Neural progenitor cell (in vitro differentiated cells): Measurements from ENCODE around the gene FAM20C. TPM values are rescaled to one million over a fixed set of nuclear protein-coding genes. Genes with fewer than 3 reads are reported as not detected.
"Not testable (repeated sequence)": the region's sequence is repeated elsewhere in the genome, so short reads cannot be mapped to it uniquely, and the experiment has no call there.

Experiments
- DNase-seq: peaks from one replicate; pipeline ENCODE4 v3.0.0-alpha.2; 2016; ENCODE audit warnings: low spot score
- H2AFZ ChIP-seq: fragments of 200-600 bp; sonication (generic); replicated peaks from 2 replicates; pipeline ENCODE4 v1.6.1; 2016; ENCODE audit warnings: antibody characterized with exemption
- H3F3A ChIP-seq: fragments of 200-600 bp; sonication (generic); 2 replicates; pipeline ENCODE4 v1.6.1; 2016; ENCODE audit warnings: antibody characterized with exemption, low read depth
- H3K27ac ChIP-seq: fragments of 200-600 bp; sonication (generic); 2 replicates; pipeline ENCODE4 v1.5.1; 2016; ENCODE audit warnings: mild to moderate bottlenecking
- H3K27me3 ChIP-seq: fragments of 200-600 bp; sonication (generic); 2 replicates; pipeline ENCODE4 v1.6.1; 2016; ENCODE audit warnings: mild to moderate bottlenecking, moderate library complexity
- H3K36me3 ChIP-seq: fragments of 200-600 bp; sonication (generic); 2 replicates; pipeline ENCODE4 v1.5.1; 2016
- H3K4me1 ChIP-seq: fragments of 200-600 bp; sonication (generic); 2 replicates; pipeline ENCODE4 v1.6.1; 2016; ENCODE audit warnings: mixed run types
- H3K4me2 ChIP-seq: fragments of 200-600 bp; sonication (generic); 2 replicates; pipeline ENCODE4 v1.6.1; 2016
- H3K4me3 ChIP-seq: fragments of 200-600 bp; sonication (generic); 2 replicates; pipeline ENCODE4 v1.5.1; 2016
- H3K79me2 ChIP-seq: fragments of 200-600 bp; sonication (generic); 2 replicates; pipeline ENCODE4 v1.6.1; 2016; ENCODE audit warnings: low read depth
- H3K9ac ChIP-seq: fragments of 200-600 bp; sonication (generic); 2 replicates; pipeline ENCODE4 v1.6.1; 2016
- H3K9me3 ChIP-seq: fragments of 200-600 bp; sonication (generic); 2 replicates; pipeline ENCODE4 v1.5.1; 2016; ENCODE audit warnings: low read depth
- H4K20me1 ChIP-seq: fragments of 200-600 bp; sonication (generic); 2 replicates; pipeline ENCODE4 v1.6.1; 2016; ENCODE audit warnings: low read depth
- H3K27ac Mint-ChIP-seq: 3 replicates; pipeline ENCODE4 v1.8.0; 2021; ENCODE audit warnings: mixed read lengths
- H3K27me3 Mint-ChIP-seq: 2 replicates; pipeline ENCODE4 v1.8.0; 2022; ENCODE audit warnings: low read depth, mild to moderate bottlenecking, inconsistent platforms, moderate library complexity, mixed read lengths; ENCODE audit not compliant: insufficient read depth
- H3K36me3 Mint-ChIP-seq: 3 replicates; pipeline ENCODE4 v1.8.0; 2021; ENCODE audit warnings: mixed read lengths
- H3K4me1 Mint-ChIP-seq: 3 replicates; pipeline ENCODE4 v1.8.0; 2021; ENCODE audit warnings: mixed read lengths
- H3K4me3 Mint-ChIP-seq: 3 replicates; pipeline ENCODE4 v1.8.0; 2021; ENCODE audit warnings: mild to moderate bottlenecking, moderate library complexity, mixed read lengths
- H3K9me3 Mint-ChIP-seq: 3 replicates; pipeline ENCODE4 v1.8.0; 2020; ENCODE audit warnings: mixed read lengths
- CTCF ChIP-seq: fragments of 200-600 bp; sonication (generic); IDR thresholded peaks from 2 replicates; pipeline ENCODE4 v1.5.1; 2017; ENCODE audit warnings: antibody characterized with exemption, mild to moderate bottlenecking
- EZH2 ChIP-seq: fragments of 200-600 bp; sonication (generic); IDR thresholded peaks from 2 replicates; pipeline ENCODE4 v1.6.1; 2017; ENCODE audit warnings: antibody characterized with exemption, mild to moderate bottlenecking, moderate library complexity
- EZH2phosphoT487 ChIP-seq: fragments of 200-600 bp; sonication (generic); IDR thresholded peaks from 2 replicates; pipeline ENCODE4 v1.6.1; 2017; ENCODE audit warnings: antibody characterized with exemption
- total RNA-seq: library from RNA; depleted of rRNA; stranded (reverse); fragments of >200 nt; gene quantifications from 2 replicates; pipeline ENCODE4 v1.2.3, GENCODE V29; 2015; ENCODE audit warnings: low replicate concordance

The FAM20C gene
- total RNA-seq, 1 donor from 2014 or later: 3.8 TPM

DNA sequence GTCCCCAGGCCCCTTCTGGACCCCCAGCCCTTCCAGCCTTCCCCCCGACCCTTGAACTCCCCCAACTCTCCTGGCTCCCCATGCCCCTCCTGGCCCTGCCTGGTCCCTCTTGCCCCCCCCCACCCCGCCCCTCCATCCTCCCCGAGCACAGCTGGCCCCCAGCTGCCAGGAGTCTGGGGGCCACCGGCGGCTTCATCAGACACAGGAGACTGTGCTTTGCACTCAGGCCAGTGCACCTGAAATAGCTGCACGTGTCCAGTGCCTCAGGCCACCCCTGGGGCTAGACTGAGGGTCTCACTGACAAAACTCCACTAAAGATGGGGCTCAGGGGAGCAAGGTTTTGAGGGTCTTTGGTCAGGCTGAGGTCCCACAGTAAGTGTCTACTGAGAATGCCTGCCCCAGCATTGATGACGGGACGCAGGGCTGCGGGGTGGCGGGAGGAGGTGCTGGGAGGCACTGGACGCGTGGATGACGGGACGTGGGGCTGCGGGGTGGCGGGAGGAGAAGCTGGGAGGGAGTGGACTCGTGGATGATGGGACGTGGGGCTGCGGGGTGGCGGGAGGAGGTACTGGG, 104.1 kb downstream of the FAM20C start:
- no peaks in the 10 kb centered on the region for H3K9me3 Mint-ChIP-seq
- no peak overlapping the region for H3K4me3 Mint-ChIP-seq
- H3K9ac ChIP-seq: no peak overlapping the region
- H3K27me3 ChIP-seq: no peaks in the 10 kb centered on the region
- peaks cover 26% of the 10 kb centered on the region for H3K27me3 Mint-ChIP-seq
- no peaks in the 10 kb centered on the region for H3K4me1 ChIP-seq
- H3K9me3 ChIP-seq: no peaks in the 10 kb centered on the region
- TF ChIP-seq CTCF (no peak), EZH2phosphoT487 (no peak), EZH2 (no peak)
- no peaks in the 10 kb centered on the region for H4K20me1 ChIP-seq
- no peaks in the 10 kb centered on the region for H3K79me2 ChIP-seq
- no peaks in the 10 kb centered on the region for H3K36me3 ChIP-seq
- H3K27ac ChIP-seq: no peak overlapping the region
- no peak for DNase-seq
- H3F3A ChIP-seq: no peaks in the 10 kb centered on the region
- H3K36me3 Mint-ChIP-seq: no peaks in the 10 kb centered on the region
- H3K4me1 Mint-ChIP-seq: peaks cover 16% of the 10 kb centered on the region
- no peak overlapping the region for H3K4me2 ChIP-seq
- H3K27ac Mint-ChIP-seq: no peak overlapping the region
- no peak overlapping the region for H3K4me3 ChIP-seq
- no peak overlapping the region for H2AFZ ChIP-seq

DNA sequence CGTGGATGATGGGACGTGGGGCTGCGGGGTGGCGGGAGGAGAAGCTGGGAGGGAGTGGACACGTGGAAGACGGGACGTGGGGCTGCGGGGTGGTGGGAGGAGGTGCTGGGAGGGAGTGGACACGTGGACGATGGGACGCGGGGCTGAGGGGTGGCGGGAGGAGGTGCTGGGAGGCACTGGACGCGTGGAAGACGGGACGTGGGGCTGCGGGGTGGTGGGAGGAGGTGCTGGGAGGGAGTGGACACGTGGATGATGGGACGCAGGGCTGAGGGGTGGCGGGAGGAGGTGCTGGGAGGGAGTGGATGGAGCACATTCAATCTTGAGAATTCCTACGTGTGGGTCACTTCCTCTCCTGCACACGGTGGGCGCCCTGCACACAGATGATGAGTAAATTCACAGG, 104.8 kb downstream of the FAM20C start:
- H3K27ac Mint-ChIP-seq, H3K36me3 ChIP-seq, H3F3A ChIP-seq: not testable (repeated sequence)

DNA sequence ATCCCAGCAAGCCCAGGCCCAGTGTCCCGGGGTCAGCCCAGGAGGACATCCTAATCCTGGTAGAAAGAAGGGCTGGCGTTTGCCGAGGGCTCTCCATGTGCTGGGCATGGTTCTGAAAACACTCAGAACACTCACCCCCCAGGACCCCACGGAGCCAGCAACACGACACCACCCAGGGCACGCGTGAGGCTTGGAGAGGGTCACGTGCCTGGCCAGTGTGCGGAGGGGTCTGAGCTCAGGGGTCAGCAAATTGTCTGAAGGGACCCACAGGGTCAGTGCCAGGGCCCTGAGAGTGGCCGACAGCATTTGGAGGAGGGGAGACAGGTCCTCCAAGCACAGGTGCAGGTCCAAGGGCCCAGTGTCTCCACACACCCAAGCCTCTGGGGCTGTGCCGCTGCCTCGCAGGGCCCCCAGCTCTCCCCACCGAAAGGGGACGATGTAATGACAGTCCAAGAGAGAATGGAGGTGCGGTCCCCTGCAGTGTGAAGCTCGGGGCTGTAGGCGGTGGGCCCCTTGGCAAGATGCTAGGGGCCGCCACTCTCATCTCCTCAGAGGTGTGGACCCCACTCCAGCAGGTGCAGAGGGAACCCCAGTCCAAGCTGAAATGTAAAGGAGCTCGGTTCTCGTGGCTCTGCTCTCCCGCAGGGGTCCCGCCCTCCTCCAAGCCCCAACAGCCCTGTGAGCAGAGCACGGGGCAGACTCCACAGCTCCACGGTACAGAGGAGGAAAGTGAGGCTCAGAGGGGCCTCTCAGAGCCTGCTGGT, 105.4 kb downstream of the FAM20C start:
- H3F3A ChIP-seq: no peaks in the 10 kb centered on the region
- H3K4me2 ChIP-seq: no peak overlapping the region
- DNase-seq: no peak
- no peak overlapping the region for H3K4me3 ChIP-seq
- no peak overlapping the region for H2AFZ ChIP-seq
- H3K4me3 Mint-ChIP-seq: no peak overlapping the region
- H4K20me1 ChIP-seq: no peaks in the 10 kb centered on the region
- H3K27ac ChIP-seq: no peak overlapping the region
- no peaks in the 10 kb centered on the region for H3K36me3 ChIP-seq
- no peaks in the 10 kb centered on the region for H3K9me3 ChIP-seq
- TF ChIP-seq EZH2 (no peak), CTCF (no peak), EZH2phosphoT487 (no peak)
- H3K27me3 ChIP-seq: no peaks in the 10 kb centered on the region
- H3K4me1 Mint-ChIP-seq: peaks cover 16% of the 10 kb centered on the region
- peaks cover 16% of the 10 kb centered on the region for H3K27me3 Mint-ChIP-seq
- no peaks in the 10 kb centered on the region for H3K9me3 Mint-ChIP-seq
- H3K79me2 ChIP-seq: no peaks in the 10 kb centered on the region
- no peak overlapping the region for H3K9ac ChIP-seq
- no peak overlapping the region for H3K27ac Mint-ChIP-seq
- no peaks in the 10 kb centered on the region for H3K4me1 ChIP-seq
- no peaks in the 10 kb centered on the region for H3K36me3 Mint-ChIP-seq

More for the DNA sequence above, 104.8 kb downstream of the FAM20C start:
- not testable (repeated sequence) for H3K79me2 ChIP-seq, H3K4me3 ChIP-seq, DNase-seq, H3K27ac ChIP-seq, H3K27me3 ChIP-seq, H3K36me3 Mint-ChIP-seq, H3K4me1 ChIP-seq, H4K20me1 ChIP-seq, H3K4me3 Mint-ChIP-seq, H3K9me3 Mint-ChIP-seq, H2AFZ ChIP-seq, H3K9me3 ChIP-seq, H3K4me2 ChIP-seq, H3K9ac ChIP-seq
- H3K4me1 Mint-ChIP-seq: peaks cover 16% of the 10 kb centered on the region
- peaks cover 21% of the 10 kb centered on the region for H3K27me3 Mint-ChIP-seq

DNA sequence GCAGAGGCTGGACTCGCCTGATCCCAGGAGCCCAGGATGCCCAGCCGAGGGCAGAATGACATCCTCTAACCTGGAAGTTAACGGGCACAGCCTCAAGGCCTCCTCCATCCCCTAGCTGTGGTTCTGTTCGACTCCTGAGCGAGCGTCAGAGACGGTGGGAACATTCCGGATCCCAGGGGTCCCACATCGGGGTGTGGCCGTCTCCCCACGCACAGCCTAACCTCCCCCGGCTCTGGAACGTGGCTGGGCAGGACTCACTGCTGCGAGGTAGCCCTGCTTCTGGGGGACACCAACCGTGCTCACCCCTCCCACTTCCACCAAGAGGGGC, 106.0 kb downstream of the FAM20C start:
- no peak overlapping the region for H3K4me3 ChIP-seq
- Mint-ChIP-seq H3K4me3 (no peak overlapping the region), H3K27ac (peak overlapping the region; percentile 25), H3K9me3 (no peaks in the 10 kb centered on the region), H3K4me1 (peaks cover 16% of the 10 kb centered on the region), H3K27me3 (peaks cover 11% of the 10 kb centered on the region), H3K36me3 (no peaks in the 10 kb centered on the region)
- TF ChIP-seq EZH2 (no peak), EZH2phosphoT487 (no peak), CTCF (no peak)
- H4K20me1 ChIP-seq: no peaks in the 10 kb centered on the region
- no peak overlapping the region for H3K27ac ChIP-seq
- no peaks in the 10 kb centered on the region for H3F3A ChIP-seq
- no peak overlapping the region for H3K9ac ChIP-seq
- H3K36me3 ChIP-seq: no peaks in the 10 kb centered on the region
- H3K9me3 ChIP-seq: no peaks in the 10 kb centered on the region
- H3K27me3 ChIP-seq: no peaks in the 10 kb centered on the region
- H2AFZ ChIP-seq: no peak overlapping the region
- H3K79me2 ChIP-seq: no peaks in the 10 kb centered on the region
- no peak for DNase-seq
- no peak overlapping the region for H3K4me2 ChIP-seq
- no peaks in the 10 kb centered on the region for H3K4me1 ChIP-seq
